CD14-positive monocyte (primary cell): Measurements from ENCODE around the gene TSSK6. TPM values are rescaled to one million over a fixed set of nuclear protein-coding genes. Genes with fewer than 3 reads are reported as not detected.
A peak's percentile ranks its signal among the peaks of the same experiment; 100 is the strongest.

Experiments used
- DNase-seq, 3 donors: peaks; one replicate each; pipeline ENCODE4 v3.0.0-alpha.2; 2011 to 2022
- H2AFZ ChIP-seq: 2 replicates; pipeline ENCODE4 v1.6.0; 2012; ENCODE audit warnings: mild to moderate bottlenecking, low read depth, low read length, inconsistent platforms; ENCODE audit not compliant: insufficient read depth, poor library complexity, severe bottlenecking
- H3K27ac ChIP-seq, 2 donors: 1 replicate in 1 of 2; 2 replicates in 1 of 2; pipeline ENCODE4 v1.5.1; 2012 to 2013; ENCODE audit warnings: low read length in 2 of 2, control low read depth in 1 of 2, inconsistent platforms in 1 of 2, low read depth in 1 of 2, mild to moderate bottlenecking in 1 of 2
- H3K27me3 ChIP-seq, 2 donors: one replicate each; pipeline versions ENCODE4 v1.6.0 to v1.6.1; 2011 to 2013; ENCODE audit warnings: low read length in 2 of 2; ENCODE audit not compliant: control insufficient read depth in 2 of 2, insufficient read depth in 2 of 2
- H3K36me3 ChIP-seq, 2 donors: replicated peaks in 1 of 2; 1 replicate in 1 of 2; 2 replicates in 1 of 2; pipeline versions ENCODE4 v1.5.1 to v1.6.1; 2012 to 2013; ENCODE audit warnings: low read length in 2 of 2, control low read depth in 1 of 2, inconsistent platforms in 1 of 2, mild to moderate bottlenecking in 1 of 2; ENCODE audit not compliant: insufficient read depth in 2 of 2, control insufficient read depth in 1 of 2
- H3K4me1 ChIP-seq, 2 donors: 1 replicate in 1 of 2; 2 replicates in 1 of 2; pipeline versions ENCODE4 v1.5.1 to v1.6.1; 2012 to 2013; ENCODE audit warnings: low read length in 2 of 2, control low read depth in 1 of 2, inconsistent platforms in 1 of 2, mild to moderate bottlenecking in 1 of 2, moderate library complexity in 1 of 2; ENCODE audit not compliant: insufficient read depth in 2 of 2, control insufficient read depth in 1 of 2
- H3K4me2 ChIP-seq: replicated peaks from 2 replicates; pipeline ENCODE3; 2012; ENCODE audit warnings: low read length, moderate library complexity, mild to moderate bottlenecking; ENCODE audit not compliant: poor library complexity, severe bottlenecking; ENCODE audit errors: extremely low read depth
- H3K4me3 ChIP-seq, 3 experiments: fragments of 200-600 bp in 1 of 3; sonication (generic) in 1 of 3; replicated peaks in 1 of 3; 1 replicate in 2 of 3; 2 replicates in 1 of 3; pipeline ENCODE4 v1.5.1; 2011 to 2013; ENCODE audit warnings: low read length in 3 of 3, mild to moderate bottlenecking in 3 of 3, control low read depth in 2 of 3, low read depth in 2 of 3, inconsistent platforms in 1 of 3, moderate library complexity in 1 of 3
- H3K79me2 ChIP-seq: 2 replicates; pipeline ENCODE4 v1.6.0; 2012; ENCODE audit warnings: mild to moderate bottlenecking, control low read depth, inconsistent platforms, low read length, moderate library complexity; ENCODE audit not compliant: insufficient read depth
- H3K9ac ChIP-seq: 2 replicates; pipeline ENCODE4 v1.6.0; 2017; ENCODE audit warnings: low read length, mild to moderate bottlenecking; ENCODE audit not compliant: insufficient read depth, poor library complexity, severe bottlenecking
- H3K9me3 ChIP-seq, 2 donors: replicated peaks in 1 of 2; 1 replicate in 1 of 2; 2 replicates in 1 of 2; pipeline versions ENCODE4 v1.5.1 to v1.6.1; 2012 to 2013; ENCODE audit warnings: low read length in 2 of 2, control low read depth in 1 of 2; ENCODE audit not compliant: control insufficient read depth in 1 of 2, insufficient read depth in 1 of 2
- H4K20me1 ChIP-seq: 2 replicates; pipeline ENCODE4 v1.6.0; 2012; ENCODE audit warnings: mild to moderate bottlenecking, low read length, control low read depth, moderate library complexity; ENCODE audit not compliant: insufficient read depth
- H3K27ac Mint-ChIP-seq, 7 donors: one replicate each; pipeline ENCODE4 v1.8.0; 2020; ENCODE audit warnings: mild to moderate bottlenecking in 7 of 7, mixed read lengths in 7 of 7, moderate library complexity in 6 of 7, inconsistent platforms in 2 of 7
- H3K27me3 Mint-ChIP-seq, 3 donors: one replicate each; pipeline ENCODE4 v1.8.0; 2021 to 2022; ENCODE audit warnings: low read depth in 3 of 3, mild to moderate bottlenecking in 3 of 3, mixed read lengths in 3 of 3, moderate library complexity in 3 of 3, inconsistent platforms in 1 of 3
- H3K36me3 Mint-ChIP-seq, 2 donors: one replicate each; pipeline ENCODE4 v1.8.0; 2020; ENCODE audit warnings: mixed read lengths in 2 of 2, inconsistent platforms in 1 of 2, mild to moderate bottlenecking in 1 of 2
- H3K4me1 Mint-ChIP-seq: one replicate; pipeline ENCODE4 v1.8.0; 2020; ENCODE audit warnings: mild to moderate bottlenecking, mixed read lengths
- H3K4me3 Mint-ChIP-seq, 2 donors: one replicate each; pipeline ENCODE4 v1.8.0; 2020; ENCODE audit warnings: mild to moderate bottlenecking in 2 of 2, mixed read lengths in 2 of 2, moderate library complexity in 1 of 2
- H3K9me3 Mint-ChIP-seq, 7 donors: one replicate each; pipeline ENCODE4 v1.8.0; 2020 to 2022; ENCODE audit warnings: mixed read lengths in 7 of 7, mild to moderate bottlenecking in 6 of 7, moderate library complexity in 6 of 7, inconsistent platforms in 2 of 7
- CTCF ChIP-seq: fragments of 200-600 bp; IDR thresholded peaks from one replicate; pipeline ENCODE4 v1.8.0; 2022; ENCODE audit warnings: antibody characterized with exemption, mild to moderate bottlenecking
- WGBS: methylation state at CpG from one replicate; pipeline ENCODE4 v1.1.5; 2013; ENCODE audit warnings: missing lambda C conversion rate; ENCODE audit not compliant: insufficient coverage; 5-methylcytosine and 5-hydroxymethylcytosine counted together
- intact Hi-C, 2 donors: fragments of 100-400 bp; cut with micrococcal nuclease; formaldehyde crosslinking; loops; one replicate each; pipeline versions ENCODE4 v1.15.0 to v1.15.1; 2023
- polyA plus RNA-seq, 3 donors: library from polyadenylated mRNA; depleted of rRNA in 1 of 3; unstranded in 2 of 3; stranded (reverse) in 1 of 3; fragments of 300-500 nt in 2 of 3; fragments of >200 nt in 1 of 3; fragmentation: Illumina TruSeq in 2 of 3; gene quantifications; 1 replicate in 2 of 3; 2 replicates in 1 of 3; pipeline ENCODE4 v1.2.3, GENCODE V29; 2012 to 2021

The TSSK6 gene
- polyA plus RNA-seq, 3 donors: 0.27 to 0.80 TPM; not detected in 1

- peaks cover 0 to 2% (median 0%) of the 10 kb centered on the region in 7 donors for H3K9me3 Mint-ChIP-seq
- no peak overlapping the region for H3K4me2 ChIP-seq
- peaks cover 0 to 3% of the 10 kb centered on the region in 2 donors for H3K4me1 ChIP-seq
- intact Hi-C loops: no loop called here
- TF ChIP-seq CTCF: no peak
- no peaks in the 10 kb centered on the region for H3K36me3 Mint-ChIP-seq
- peaks cover 6% of the 10 kb centered on the region for H3K4me1 Mint-ChIP-seq
- no peaks in the 10 kb centered on the region for H3K9me3 ChIP-seq
- 94% methylated on average over 11 of the region's 17 CpGs for WGBS
- H3K27ac ChIP-seq: no peak overlapping the region
- no peaks in the 10 kb centered on the region for H4K20me1 ChIP-seq
- H3K4me3 ChIP-seq: no peak overlapping the region
- no peak overlapping the region for H2AFZ ChIP-seq
- no peaks in the 10 kb centered on the region for H3K27me3 ChIP-seq
- no peak overlapping the region for H3K4me3 Mint-ChIP-seq
- H3K36me3 ChIP-seq: no peaks in the 10 kb centered on the region
- DNase-seq: no peak
- H3K27ac Mint-ChIP-seq: peak overlapping the region in 1 of 7 donors; percentile 41
- H3K9ac ChIP-seq: no peak overlapping the region
- H3K79me2 ChIP-seq: no peaks in the 10 kb centered on the region
- H3K27me3 Mint-ChIP-seq: peaks cover 0 to 9% (median 3%) of the 10 kb centered on the region in 3 donors
These were observed 47.5 kb upstream of the TSSK6 start for GRCh38 chr19:19562665-19563347.

- peaks cover 6% of the 10 kb centered on the region for H3K4me1 Mint-ChIP-seq
These were observed 46.8 kb upstream of the TSSK6 start for GRCh38 chr19:19561946-19562664.

More at GRCh38 chr19:19561946-19562664, 46.8 kb upstream of the TSSK6 start:
- Histone ChIP-seq H3K4me3 (no peak overlapping the region), H2AFZ (no peak overlapping the region), H3K27me3 (no peaks in the 10 kb centered on the region), H3K9me3 (no peaks in the 10 kb centered on the region), H3K9ac (no peak overlapping the region), H3K27ac (no peak overlapping the region), H3K4me2 (no peak overlapping the region), H3K36me3 (no peaks in the 10 kb centered on the region), H3K4me1 (peaks cover 0 to 3% of the 10 kb centered on the region in 2 donors), H4K20me1 (no peaks in the 10 kb centered on the region), H3K79me2 (no peaks in the 10 kb centered on the region)
- Mint-ChIP-seq H3K9me3 (no peaks in the 10 kb centered on the region), H3K27me3 (peaks cover 0 to 10% (median 3%) of the 10 kb centered on the region in 3 donors), H3K27ac (peak overlapping the region in 1 of 7 donors; percentile 74), H3K36me3 (no peaks in the 10 kb centered on the region), H3K4me3 (no peak overlapping the region)
- WGBS: 93% methylated on average over 13 of the region's 26 CpGs
- DNase-seq: no peak
- intact Hi-C loops: no loop called here
- no peak for TF ChIP-seq CTCF
